Erythroblast (primary cell): Measurements from ENCODE around the gene SCFD1.

Experiments
- DNase-seq, 2 experiments: peaks; one replicate each; lab custom pipeline; 2025; lab: John Stamatoyannopoulos, UW
- GATA1 ChIP-seq: IDR thresholded peaks from 2 replicates; pipeline ENCODE4 v1.6.1; 2011; ENCODE audit warnings: low read depth, mild to moderate bottlenecking, control low read depth, low read length, moderate library complexity
- POLR2A ChIP-seq: IDR thresholded peaks from 2 replicates; pipeline ENCODE4 v1.6.1; 2011; ENCODE audit warnings: mild to moderate bottlenecking, low read length

Gene SCFD1

DNA sequence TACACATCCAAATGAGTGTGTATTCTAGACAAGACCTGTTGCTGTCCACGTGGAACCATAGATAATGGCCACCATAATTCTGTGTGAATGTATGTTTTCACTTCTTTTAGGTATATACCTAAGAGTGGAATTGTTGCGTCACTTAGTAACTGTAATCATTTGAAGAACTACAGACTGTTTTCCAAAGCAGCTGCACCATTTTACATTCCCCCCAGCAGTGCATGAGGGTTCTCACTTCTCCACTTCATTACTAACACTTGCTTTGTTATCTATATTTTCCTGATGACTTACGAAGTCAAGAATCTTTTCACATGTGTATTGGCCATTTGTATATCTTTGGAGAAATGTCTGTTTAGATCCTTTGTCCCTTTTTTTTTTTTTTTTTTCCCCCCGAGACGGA lies 106.4 kb downstream of the SCFD1 start:
- no peak for TF ChIP-seq POLR2A
- no peak for TF ChIP-seq GATA1
- no peak for DNase-seq

DNA sequence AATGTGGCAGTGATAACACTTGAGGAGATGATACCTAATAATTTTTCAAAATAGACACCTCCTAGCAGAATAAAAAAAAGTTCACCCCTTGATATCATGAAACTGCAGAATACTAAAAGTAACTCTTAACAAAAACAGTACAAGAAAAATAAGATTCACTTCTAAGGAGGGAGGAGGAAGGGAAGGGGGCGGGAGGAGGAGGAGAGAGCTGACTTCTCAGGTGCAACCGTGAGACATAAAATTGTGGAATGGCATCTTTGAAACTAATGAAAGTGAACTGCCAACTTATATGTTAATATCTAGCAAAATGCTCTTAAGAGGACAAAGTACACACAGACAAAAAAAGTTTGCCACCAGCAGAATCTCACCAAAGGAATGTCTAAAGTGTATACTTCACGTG lies 115.8 kb downstream of the SCFD1 start:
- TF ChIP-seq POLR2A (no peak), GATA1 (no peak)
- DNase-seq = no peak

DNA sequence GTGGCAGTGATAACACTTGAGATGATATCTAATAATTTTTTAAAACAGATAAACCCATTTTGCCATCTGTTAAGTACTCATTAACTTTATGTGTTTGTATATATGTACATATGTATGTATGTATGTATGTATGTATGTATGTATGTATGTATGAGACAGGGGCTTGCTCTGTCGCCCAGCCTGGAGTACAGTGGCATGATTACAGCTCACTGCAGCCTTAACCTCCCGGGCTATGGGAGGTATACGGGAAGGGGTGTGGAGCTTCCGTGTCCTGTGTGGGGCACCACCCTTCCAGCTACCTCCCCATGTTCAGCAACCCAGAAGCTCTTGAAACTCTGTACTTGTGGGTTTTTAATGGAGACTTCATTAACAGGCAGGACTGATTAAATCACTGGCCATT lies 116.9 kb downstream of the SCFD1 start:
- no peak for DNase-seq
- no peak for TF ChIP-seq POLR2A

DNA sequence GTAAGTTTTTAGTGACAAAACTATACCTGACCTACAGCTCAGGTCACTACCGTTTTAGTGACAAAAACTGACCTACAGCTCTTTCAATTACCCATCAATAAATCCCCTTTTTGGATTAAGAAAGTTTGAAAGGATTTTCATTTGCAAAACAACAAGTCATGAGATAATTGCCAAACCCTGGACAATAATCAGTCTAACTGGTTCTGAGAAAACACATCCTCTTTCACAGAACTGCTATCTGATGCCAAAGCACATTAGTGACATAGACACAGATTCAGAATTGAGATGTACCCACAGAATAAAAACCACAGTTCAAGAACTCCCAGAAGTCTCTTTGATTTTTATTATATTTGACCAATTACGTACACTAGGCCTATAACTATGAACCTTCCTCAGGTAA lies 126.2 kb downstream of the SCFD1 start:
- no peak for TF ChIP-seq POLR2A
- no peak for TF ChIP-seq GATA1
- DNase-seq = no peak

DNA sequence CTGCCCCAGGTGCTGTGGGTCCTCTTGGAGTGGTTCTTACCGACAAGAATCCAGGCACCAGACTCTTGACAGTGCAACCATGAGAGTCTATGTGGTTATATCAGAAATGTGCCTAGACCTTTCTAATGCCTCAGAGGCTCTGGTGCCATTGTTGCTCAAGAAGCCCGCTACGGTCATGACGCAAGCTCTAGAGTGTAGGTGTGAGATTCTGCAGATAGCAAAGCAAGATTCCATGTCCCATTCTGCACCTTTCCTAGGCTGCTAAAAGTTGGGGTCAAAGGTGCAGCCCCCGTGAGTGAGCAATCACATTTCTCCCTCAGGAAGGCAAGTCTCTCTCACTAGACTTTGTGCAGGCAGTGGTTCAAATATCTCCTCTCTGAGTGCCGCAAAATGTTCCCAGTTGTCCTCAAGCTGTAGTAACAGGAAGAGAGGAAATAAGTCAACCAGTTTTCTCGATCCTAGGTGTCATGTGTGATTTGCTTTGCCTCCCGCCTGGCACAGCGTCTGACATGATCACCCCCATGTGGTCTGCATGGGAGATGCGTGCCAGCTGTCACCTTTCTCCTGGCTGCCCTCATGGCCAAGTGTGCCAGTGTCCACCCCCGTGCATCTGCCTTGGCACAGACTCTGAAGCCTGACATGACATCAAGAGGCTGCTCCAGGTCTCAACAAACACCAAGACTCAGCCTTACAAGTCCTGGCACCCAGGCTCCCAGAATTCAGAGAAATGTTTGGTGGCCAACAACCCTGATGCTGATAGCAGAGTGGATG lies 129.7 kb downstream of the SCFD1 start:
- DNase-seq = peak in 1 of 2 experiments; percentile 15
- no peak for TF ChIP-seq GATA1

DNA sequence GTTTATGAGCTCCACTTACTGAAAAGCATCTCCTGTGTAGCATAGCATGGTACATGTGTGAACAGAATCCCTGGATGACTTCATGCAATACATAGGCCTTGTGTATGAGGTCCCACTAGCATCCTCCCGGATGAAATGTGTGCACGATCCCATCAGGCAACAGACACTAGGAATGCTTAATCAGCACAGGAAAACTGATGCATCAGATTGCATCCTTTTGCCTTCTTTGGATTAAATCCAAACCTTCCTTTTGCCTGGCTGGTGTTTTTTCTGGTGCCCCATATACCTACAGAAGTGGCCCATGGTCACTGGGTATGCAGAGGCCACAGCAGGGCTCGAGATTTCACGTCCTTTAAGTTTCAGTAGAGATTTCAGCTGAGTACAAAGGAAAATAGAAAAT lies 131.3 kb downstream of the SCFD1 start:
- TF ChIP-seq POLR2A (no peak), GATA1 (no peak)
- DNase-seq = no peak

DNA sequence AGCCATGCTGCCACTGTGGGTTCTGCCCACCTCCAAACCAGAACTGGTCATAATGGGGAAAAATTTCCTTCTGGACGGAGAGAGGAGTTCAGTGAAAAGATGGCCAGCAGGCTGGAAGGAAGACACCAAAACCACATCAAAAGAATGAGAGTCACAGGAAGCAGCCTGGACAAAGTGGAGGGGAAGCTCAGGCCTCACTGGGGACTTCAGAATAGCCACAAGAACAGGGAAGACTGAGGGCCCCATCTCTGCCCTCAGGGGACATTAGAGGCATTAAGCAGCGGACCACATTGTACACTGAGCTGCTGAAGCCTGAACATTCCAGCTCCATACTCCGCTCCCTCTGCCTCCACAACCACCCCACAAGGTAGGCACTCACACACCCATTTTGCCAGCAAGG lies 132.7 kb downstream of the SCFD1 start:
- TF ChIP-seq POLR2A (no peak), GATA1 (no peak)
- DNase-seq = no peak

DNA sequence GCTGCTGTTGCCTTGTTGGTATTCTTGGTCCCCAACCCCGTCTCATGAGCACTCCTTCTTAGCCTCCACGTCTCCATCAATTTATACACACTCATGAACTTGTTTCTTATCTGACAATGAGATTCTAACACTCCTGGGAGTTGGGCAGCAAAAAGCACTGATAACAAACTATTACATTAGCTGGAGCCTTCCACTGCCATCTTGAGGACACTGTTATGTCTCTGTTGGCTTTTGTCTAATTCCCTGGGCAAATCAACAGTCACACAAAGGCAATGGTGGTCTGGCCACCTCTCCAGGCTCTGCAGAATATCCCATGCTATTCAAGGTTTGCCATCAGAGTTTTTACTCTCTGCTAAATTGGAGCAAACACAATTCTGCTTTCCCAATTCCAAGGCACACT lies 134.5 kb downstream of the SCFD1 start:
- DNase-seq = peak in 1 of 2 experiments; percentile 11
- no peak for TF ChIP-seq GATA1
- no peak for TF ChIP-seq POLR2A

DNA sequence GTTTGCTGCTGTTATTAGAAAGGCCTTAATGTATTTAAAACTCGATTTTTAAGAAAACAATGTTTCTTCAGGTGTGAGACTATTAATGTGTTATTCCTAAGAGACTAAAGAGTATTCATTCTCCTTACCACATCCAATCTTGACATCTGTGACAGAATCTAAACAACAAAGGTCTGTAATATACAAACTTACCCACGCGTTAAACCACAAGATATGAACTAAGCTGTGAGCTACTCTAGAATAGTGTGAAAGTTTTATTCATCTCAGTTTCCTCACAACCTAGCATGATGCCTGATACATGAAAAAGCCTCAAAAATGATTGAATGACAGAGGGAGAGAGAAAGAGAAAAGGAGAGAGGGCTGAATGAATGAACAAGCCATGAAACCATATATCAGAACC lies 135.0 kb downstream of the SCFD1 start:
- TF ChIP-seq POLR2A = no peak
- TF ChIP-seq GATA1 = no peak
- DNase-seq = no peak

DNA sequence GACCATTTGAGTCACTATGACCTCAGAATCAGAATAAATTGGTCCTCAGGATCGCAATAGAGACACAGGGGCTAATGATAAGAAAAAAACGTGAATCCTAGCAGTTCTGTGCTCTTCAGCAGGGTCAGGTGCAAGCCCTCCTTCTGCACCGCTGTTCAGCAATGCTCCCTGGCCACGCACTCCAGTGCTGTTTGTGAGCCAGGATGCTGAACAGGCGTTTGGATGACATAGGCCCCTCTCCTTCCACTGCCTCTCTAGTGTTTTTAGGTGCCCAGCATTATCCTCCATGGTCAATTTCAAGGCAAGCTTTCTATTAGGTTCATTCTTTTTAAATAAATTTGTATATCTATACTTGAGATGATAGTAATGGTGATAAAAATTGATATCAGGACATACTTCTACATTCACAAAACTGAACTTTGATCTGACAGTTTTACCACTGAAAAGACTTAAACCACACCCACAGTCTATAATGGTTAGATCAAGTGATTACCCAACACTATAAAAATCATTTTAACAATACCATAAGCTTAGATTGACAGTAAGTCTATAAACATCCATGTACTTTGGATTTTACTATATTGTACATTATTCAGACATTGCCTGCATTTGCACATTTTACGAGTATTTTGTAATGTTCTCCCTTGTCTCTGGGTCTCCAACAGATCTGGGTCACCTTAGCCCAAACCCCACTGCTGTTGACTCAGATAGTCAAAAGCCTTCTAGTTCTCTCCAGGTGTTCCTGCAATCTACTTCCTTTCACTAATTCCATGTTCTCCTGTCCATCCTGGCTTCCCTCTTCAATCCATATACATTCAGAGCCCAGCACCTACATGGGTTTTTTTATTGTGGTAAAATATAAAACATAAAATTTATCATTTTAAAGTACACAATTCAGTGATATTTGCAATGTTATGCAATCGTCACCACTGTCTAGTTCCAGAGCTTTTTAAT lies 137.3 kb downstream of the SCFD1 start:
- DNase-seq = no peak
- TF ChIP-seq POLR2A (no peak), GATA1 (no peak)

DNA sequence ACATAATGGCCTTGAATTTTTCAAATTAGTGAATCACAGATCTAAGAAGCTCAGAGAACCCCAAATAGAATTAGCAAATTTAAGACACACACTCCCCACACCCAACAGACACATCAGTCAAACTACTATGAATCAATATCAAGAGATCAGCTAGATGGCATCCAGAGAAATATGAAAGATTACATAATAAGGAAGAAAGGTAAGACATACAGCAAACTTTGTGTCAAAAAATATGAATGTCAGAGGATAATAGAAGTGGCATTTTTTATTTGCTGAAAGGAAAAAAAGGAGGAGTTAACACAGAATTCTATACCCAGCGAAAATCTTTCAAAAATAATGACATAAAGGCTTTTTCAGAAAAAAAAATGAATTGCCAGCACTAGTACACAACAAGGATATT lies 141.8 kb downstream of the SCFD1 start:
- TF ChIP-seq POLR2A (no peak), GATA1 (no peak)
- DNase-seq = no peak

DNA sequence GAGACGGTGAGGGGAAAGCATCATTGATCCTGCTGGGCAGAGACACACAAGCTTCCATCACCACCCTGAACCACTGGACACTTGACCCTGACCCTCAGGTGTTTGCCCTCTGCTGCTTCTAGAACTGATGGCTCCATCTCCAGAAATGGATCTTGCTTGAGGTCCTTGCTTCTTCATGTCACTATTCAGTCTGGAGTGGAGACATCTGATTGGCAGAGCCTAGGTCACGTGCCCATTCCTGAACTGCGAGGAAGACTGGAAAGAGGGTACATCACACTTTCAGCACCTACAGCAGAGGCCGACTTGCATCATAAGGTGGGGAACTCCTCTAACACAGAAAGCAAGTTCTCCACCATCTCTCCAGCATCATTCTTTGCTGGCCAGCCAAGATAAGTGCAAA lies 145.5 kb downstream of the SCFD1 start:
- no peak for TF ChIP-seq GATA1
- no peak for TF ChIP-seq POLR2A
- no peak for DNase-seq

DNA sequence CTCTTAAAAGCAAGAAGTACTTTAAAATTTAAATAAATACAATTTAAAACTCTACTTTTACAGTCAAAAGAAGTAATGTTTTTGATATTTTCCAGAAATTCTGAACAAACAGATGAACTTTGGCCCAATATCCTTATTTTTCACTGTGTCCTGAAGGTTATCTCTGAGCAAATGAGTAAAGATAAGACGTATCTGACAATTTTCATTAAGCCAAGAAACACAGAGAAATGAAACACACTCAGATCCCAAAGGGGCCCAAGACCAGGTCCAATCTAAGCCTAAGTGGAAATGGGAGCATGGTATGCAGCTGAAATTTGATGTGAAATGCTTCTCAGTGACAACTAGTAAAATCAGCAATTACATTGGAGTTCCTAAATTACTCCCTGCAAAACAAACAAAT lies 146.7 kb downstream of the SCFD1 start:
- TF ChIP-seq POLR2A (no peak), GATA1 (no peak)
- no peak for DNase-seq

DNA sequence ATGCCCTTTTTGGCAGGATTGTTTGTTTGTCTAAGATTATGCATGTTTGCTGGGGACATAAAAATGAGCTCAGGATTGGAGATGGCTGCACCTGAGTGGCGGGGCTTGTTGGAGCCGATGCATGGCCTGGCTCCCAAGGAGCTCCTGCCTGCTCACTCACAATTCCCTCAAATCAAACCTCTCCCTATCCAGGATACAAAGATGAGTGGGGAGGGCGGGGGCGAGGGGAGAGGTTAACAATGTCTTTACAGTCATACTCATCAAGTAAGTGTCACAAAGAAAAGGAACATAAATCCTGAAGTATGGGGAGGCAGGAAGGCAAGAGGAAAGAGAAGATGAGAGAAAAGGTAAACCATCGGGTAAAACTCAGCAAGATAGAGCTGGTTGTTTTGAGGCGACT lies 148.3 kb downstream of the SCFD1 start:
- no peak for DNase-seq
- TF ChIP-seq POLR2A = no peak
- no peak for TF ChIP-seq GATA1
